ENCODE results near the gene TBC1D22A. TPM values are rescaled to one million over a fixed set of nuclear protein-coding genes. Genes with fewer than 3 reads are reported as not detected.

Gene TBC1D22A
- polyA plus RNA-seq, 1 of the 3 experiments (the other 2 are of a cell fraction), result 16.5 TPM

DNA sequence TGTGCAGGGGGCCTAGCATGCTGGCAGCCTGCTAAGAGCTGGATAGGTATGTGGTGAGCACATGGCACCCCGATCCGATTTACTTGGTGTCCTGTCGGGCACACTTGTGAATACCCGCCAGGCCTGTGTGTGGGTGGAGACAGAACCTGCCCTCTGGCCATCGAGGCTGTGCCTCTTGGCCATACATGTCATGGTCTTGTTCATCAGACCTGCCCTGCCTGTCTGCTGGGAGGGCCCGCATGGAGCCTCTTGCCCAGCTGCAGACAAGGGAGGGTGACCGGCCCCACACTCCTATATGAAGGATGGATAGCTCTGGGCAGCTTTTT lies 310.2 kb downstream of the TBC1D22A start:
- Histone ChIP-seq H3K79me2 (ENCODE audit: insufficient read depth) (no peaks in the 10 kb centered on the region), H2AFZ (ENCODE audit: low read depth) (no peak overlapping the region), H3K4me3 (ENCODE audit: low read depth in 2 of 2, low read length in 1 of 2) (no peak overlapping the region), H3K4me2 (no peak overlapping the region), H3K4me1 (ENCODE audit: control insufficient read depth in 1 of 2, insufficient read depth in 2 of 2, low read depth in 1 of 2, low read length in 1 of 2) (no peaks in the 10 kb centered on the region; a peak in 1 of 4 replicates), H3K27ac (ENCODE audit: low read depth in 2 of 2, low read length in 1 of 2) (no peak overlapping the region), H3K9ac (no peak overlapping the region), H3K27me3 (ENCODE audit: insufficient read depth) (no peaks in the 10 kb centered on the region), H3F3A (replicated peaks; ENCODE audit: insufficient read depth) (no peaks in the 10 kb centered on the region), H3K36me3 (replicated peaks in 1 of 2; ENCODE audit: control insufficient read depth in 1 of 2, insufficient read depth in 2 of 2, low read length in 1 of 2) (no peaks in the 10 kb centered on the region), H3K9me3 (0 out of 2 replicates have a peak, but pooled peaks cover 3% of the 10 kb centered on the region), H4K20me1 (ENCODE audit: insufficient read depth) (no peaks in the 10 kb centered on the region), H3K9me2 (no peaks in the 10 kb centered on the region)
- DNase-seq, result no peak
- ChIA-PET POLR2A (no interaction called here), CTCF (no interaction called here)
- WGBS (ENCODE audit: low lambda C conversion rate), result 96% methylated on average over 5 of the region's 7 CpGs
- TF ChIP-seq, protein P1, sequence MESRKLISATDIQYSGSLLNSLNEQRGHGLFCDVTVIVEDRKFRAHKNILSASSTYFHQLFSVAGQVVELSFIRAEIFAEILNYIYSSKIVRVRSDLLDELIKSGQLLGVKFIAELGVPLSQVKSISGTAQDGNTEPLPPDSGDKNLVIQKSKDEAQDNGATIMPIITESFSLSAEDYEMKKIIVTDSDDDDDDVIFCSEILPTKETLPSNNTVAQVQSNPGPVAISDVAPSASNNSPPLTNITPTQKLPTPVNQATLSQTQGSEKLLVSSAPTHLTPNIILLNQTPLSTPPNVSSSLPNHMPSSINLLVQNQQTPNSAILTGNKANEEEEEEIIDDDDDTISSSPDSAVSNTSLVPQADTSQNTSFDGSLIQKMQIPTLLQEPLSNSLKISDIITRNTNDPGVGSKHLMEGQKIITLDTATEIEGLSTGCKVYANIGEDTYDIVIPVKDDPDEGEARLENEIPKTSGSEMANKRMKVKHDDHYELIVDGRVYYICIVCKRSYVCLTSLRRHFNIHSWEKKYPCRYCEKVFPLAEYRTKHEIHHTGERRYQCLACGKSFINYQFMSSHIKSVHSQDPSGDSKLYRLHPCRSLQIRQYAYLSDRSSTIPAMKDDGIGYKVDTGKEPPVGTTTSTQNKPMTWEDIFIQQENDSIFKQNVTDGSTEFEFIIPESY (IDR thresholded peaks at IDR 0.05; ENCODE audit: borderline replicate concordance, low read depth), result no peak
- no peak for TF ChIP-seq MEF2A (IDR thresholded peaks at IDR 0.05; ENCODE audit: borderline replicate concordance, low read depth)
- TF ChIP-seq FOSL2 (IDR thresholded peaks at IDR 0.05; ENCODE audit: borderline replicate concordance, low read depth), result no peak
- no peak for TF ChIP-seq NRF1 (IDR thresholded peaks at IDR 0.05; ENCODE audit: low read depth, low read length)
- TF ChIP-seq TCF12 (IDR thresholded peaks at IDR 0.05), result no peak
- TF ChIP-seq CHD2 (IDR thresholded peaks at IDR 0.05; ENCODE audit: low read length, partially characterized antibody), result no peak
- no peak for TF ChIP-seq TAF1 (IDR thresholded peaks at IDR 0.05; ENCODE audit: borderline replicate concordance, low read depth, low read length)

DNA sequence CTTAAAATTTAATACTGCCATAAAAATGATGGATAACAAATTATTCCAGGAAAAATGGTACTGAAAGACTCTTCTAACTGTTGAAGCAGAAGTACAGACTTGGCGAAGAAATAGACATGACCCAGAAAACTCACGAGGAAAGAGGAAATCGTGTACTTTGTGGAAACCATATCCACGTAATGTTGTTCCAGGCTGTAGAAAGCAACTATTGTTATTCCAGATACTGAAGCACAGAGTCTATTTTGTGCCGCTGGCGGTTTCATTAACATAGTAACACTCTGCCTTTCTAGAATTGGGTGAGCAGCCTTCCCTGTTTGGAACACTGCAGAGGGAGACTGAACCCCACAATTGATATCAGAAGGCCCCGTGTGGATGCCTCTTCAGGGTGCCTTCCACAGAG lies 310.6 kb downstream of the TBC1D22A start:
- Histone ChIP-seq H3K9me3 (0 out of 2 replicates have a peak, but pooled peaks cover 3% of the 10 kb centered on the region), H3K9ac (no peak overlapping the region), H3K9me2 (no peaks in the 10 kb centered on the region), H3K27me3 (ENCODE audit: insufficient read depth) (no peaks in the 10 kb centered on the region), H2AFZ (ENCODE audit: low read depth) (no peak overlapping the region), H4K20me1 (ENCODE audit: insufficient read depth) (no peaks in the 10 kb centered on the region), H3K36me3 (replicated peaks in 1 of 2; ENCODE audit: control insufficient read depth in 1 of 2, insufficient read depth in 2 of 2, low read length in 1 of 2) (no peaks in the 10 kb centered on the region), H3K79me2 (ENCODE audit: insufficient read depth) (no peaks in the 10 kb centered on the region), H3F3A (replicated peaks; ENCODE audit: insufficient read depth) (no peaks in the 10 kb centered on the region), H3K27ac (ENCODE audit: low read depth in 2 of 2, low read length in 1 of 2) (no peak overlapping the region), H3K4me3 (ENCODE audit: low read depth in 2 of 2, low read length in 1 of 2) (no peak overlapping the region), H3K4me2 (no peak overlapping the region), H3K4me1 (ENCODE audit: control insufficient read depth in 1 of 2, insufficient read depth in 2 of 2, low read depth in 1 of 2, low read length in 1 of 2) (no peaks in the 10 kb centered on the region; a peak in 1 of 4 replicates)
- 94% methylated on average over 7 of the region's 7 CpGs for WGBS (ENCODE audit: low lambda C conversion rate)
- ChIA-PET POLR2A (no interaction called here), CTCF (no interaction called here)
- DNase-seq, result no peak
- no peak for TF ChIP-seq MEF2A (IDR thresholded peaks at IDR 0.05; ENCODE audit: borderline replicate concordance, low read depth)
- TF ChIP-seq, protein P2, sequence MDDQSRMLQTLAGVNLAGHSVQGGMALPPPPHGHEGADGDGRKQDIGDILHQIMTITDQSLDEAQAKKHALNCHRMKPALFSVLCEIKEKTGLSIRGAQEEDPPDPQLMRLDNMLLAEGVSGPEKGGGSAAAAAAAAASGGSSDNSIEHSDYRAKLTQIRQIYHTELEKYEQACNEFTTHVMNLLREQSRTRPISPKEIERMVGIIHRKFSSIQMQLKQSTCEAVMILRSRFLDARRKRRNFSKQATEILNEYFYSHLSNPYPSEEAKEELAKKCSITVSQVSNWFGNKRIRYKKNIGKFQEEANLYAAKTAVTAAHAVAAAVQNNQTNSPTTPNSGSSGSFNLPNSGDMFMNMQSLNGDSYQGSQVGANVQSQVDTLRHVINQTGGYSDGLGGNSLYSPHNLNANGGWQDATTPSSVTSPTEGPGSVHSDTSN (IDR thresholded peaks at IDR 0.05), result no peak
- no peak for TF ChIP-seq FOXM1 (IDR thresholded peaks at IDR 0.05; ENCODE audit: low read depth)
- TF ChIP-seq RXRA (IDR thresholded peaks at IDR 0.05; ENCODE audit: borderline replicate concordance, low read depth), result no peak
- TF ChIP-seq TCF12 (IDR thresholded peaks at IDR 0.05), result no peak
- TF ChIP-seq CHD2 (IDR thresholded peaks at IDR 0.05; ENCODE audit: low read length, partially characterized antibody), result no peak
- TF ChIP-seq MXI1 (IDR thresholded peaks at IDR 0.05; ENCODE audit: low read depth, low read length), result no peak
- TF ChIP-seq ELF1 (IDR thresholded peaks at IDR 0.05), result no peak
- TF ChIP-seq NFIC (IDR thresholded peaks at IDR 0.05; ENCODE audit: borderline replicate concordance), result no peak
- TF ChIP-seq SMC3 (IDR thresholded peaks at IDR 0.05; ENCODE audit: low read depth, low read length), result no peak
- TF ChIP-seq EZH2phosphoT487 (IDR thresholded peaks at IDR 0.05; ENCODE audit: borderline replicate concordance, low read depth), result no peak
- TF ChIP-seq MAX (IDR thresholded peaks at IDR 0.05; ENCODE audit: low read depth), result no peak
- TF ChIP-seq RFX5 (IDR thresholded peaks at IDR 0.05; ENCODE audit: low read length), result no peak
- no peak for TF ChIP-seq NRF1 (IDR thresholded peaks at IDR 0.05; ENCODE audit: low read depth, low read length)
- no peak for TF ChIP-seq USF1 (IDR thresholded peaks at IDR 0.05; ENCODE audit: borderline replicate concordance, low read depth)
- TF ChIP-seq, protein P1 (IDR thresholded peaks at IDR 0.05; ENCODE audit: borderline replicate concordance, low read depth), result no peak
- TF ChIP-seq RCOR1 (IDR thresholded peaks at IDR 0.05; ENCODE audit: low read length), result no peak
